VCaP (cell line): Measurements from ENCODE around the gene QARS1.
A peak's percentile ranks its signal among the peaks of the same experiment; 100 is the strongest.

ENCODE experiments used
- H3K27ac ChIP-seq: fragments of 450-650 bp; 2 replicates; pipeline ENCODE4 v1.5.1; 2017
- CTCF ChIP-seq: fragments of 450-650 bp; conservative IDR thresholded peaks from 2 replicates; pipeline ENCODE4 v1.5.1; 2017; ENCODE audit warnings: mild to moderate bottlenecking, moderate library complexity

The QARS1 gene

GRCh38 chr3:49123687-49124086, 19.1 kb upstream of the QARS1 start:
- TF ChIP-seq CTCF = no peak
- no peak overlapping the region for H3K27ac ChIP-seq

GRCh38 chr3:49122886-49123545, 18.5 kb upstream of the QARS1 start:
- no peak overlapping the region for H3K27ac ChIP-seq
- TF ChIP-seq CTCF = no peak

- no peak for TF ChIP-seq CTCF
- 0 out of 2 replicates have a peak overlapping the region, but pooled peaks have one; percentile 98 for H3K27ac ChIP-seq
These were observed 17.9 kb upstream of the QARS1 start for GRCh38 chr3:49122451-49122850.

- H3K27ac ChIP-seq = peak overlapping the region; percentile 98
- TF ChIP-seq CTCF = no peak
These were observed 17.5 kb upstream of the QARS1 start for GRCh38 chr3:49122022-49122421.

- no peak for TF ChIP-seq CTCF
- peak overlapping the region; percentile 98 for H3K27ac ChIP-seq
These were observed 16.7 kb upstream of the QARS1 start for GRCh38 chr3:49121132-49121736.

- peak; percentile 12; the same call in 1 of the 2 replicates for TF ChIP-seq CTCF
- peak within 1 kb of the TSS; percentile 98 for H3K27ac ChIP-seq
These were observed 16.0 kb upstream of the QARS1 start, which contains the start of gene USP19 for GRCh38 chr3:49120438-49121131. TSS of gene USP19 (minus strand) at chr3:49120823. CDS start at chr3:49119145, 1,678 bp downstream.

- peak overlapping the region; percentile 98 for H3K27ac ChIP-seq
- TF ChIP-seq CTCF = no peak
These were observed 15.5 kb upstream of the QARS1 start for GRCh38 chr3:49120096-49120437.
